ENCODE measurements around the gene COL6A2.
"Not testable (repeated sequence)": the region's sequence is repeated elsewhere in the genome, so short reads cannot be mapped to it uniquely, and the experiment has no call there.

Gene COL6A2

GRCh38 chr21:46126309-46127238 is 28.7 kb downstream of the COL6A2 start:
- DNase-seq, result no peak

GRCh38 chr21:46127239-46128105 is 29.6 kb downstream of the COL6A2 start:
- no peak for DNase-seq

GRCh38 chr21:46128106-46128932 is 30.4 kb downstream of the COL6A2 start:
- no peak for DNase-seq

GRCh38 chr21:46128933-46129571 is 31.1 kb downstream of the COL6A2 start:
- no peak for DNase-seq

- no peak for DNase-seq
Measured at GRCh38 chr21:46129846-46130651, 32.1 kb downstream of the COL6A2 start.

GRCh38 chr21:46130831-46131587 is 33.1 kb downstream of the COL6A2 start:
- no peak for DNase-seq

GRCh38 chr21:46131588-46131837 is 33.6 kb downstream of the COL6A2 start:
- DNase-seq, result no peak

GRCh38 chr21:46131838-46132651 is 34.1 kb downstream of the COL6A2 start:
- DNase-seq, result no peak

GRCh38 chr21:46135782-46136395 is 38.0 kb downstream of the COL6A2 start:
- DNase-seq, result no peak

GRCh38 chr21:46136739-46137349 is 38.9 kb downstream of the COL6A2 start:
- DNase-seq, result no peak

GRCh38 chr21:46137908-46138307 is 40.0 kb downstream of the COL6A2 start:
- no peak for DNase-seq

GRCh38 chr21:46138383-46138970 is 40.6 kb downstream of the COL6A2 start:
- no peak for DNase-seq

- DNase-seq, result no peak
Measured at GRCh38 chr21:46139686-46140085, 41.8 kb downstream of the COL6A2 start.

GRCh38 chr21:46140352-46141003 is 42.6 kb downstream of the COL6A2 start:
- DNase-seq, result not testable (repeated sequence)

GRCh38 chr21:46141767-46142581 is 44.1 kb downstream of the COL6A2 start:
- DNase-seq, result no peak

GRCh38 chr21:46142582-46143473 is 44.9 kb downstream of the COL6A2 start:
- no peak for DNase-seq
